ENCODE results near the gene C1orf21. TPM values are rescaled to one million over a fixed set of nuclear protein-coding genes. Genes with fewer than 3 reads are reported as not detected.

The C1orf21 gene
- total RNA-seq, 1 experiment from 2014 or later = 7.5 TPM

GRCh38 chr1:184464757-184465156, 77.9 kb downstream of the C1orf21 start:
- Histone ChIP-seq H3K9me3 (replicated peaks) (no peaks in the 10 kb centered on the region), H3K27me3 (no peaks in the 10 kb centered on the region), H3K4me1 (no peaks in the 10 kb centered on the region), H3K4me3 (no peak overlapping the region), H3K36me3 (no peaks in the 10 kb centered on the region), H3K27ac (no peak overlapping the region)
- no peak for DNase-seq

- no peak for DNase-seq
- H3K36me3 ChIP-seq = no peaks in the 10 kb centered on the region
- no peaks in the 10 kb centered on the region for H3K4me1 ChIP-seq
- no peaks in the 10 kb centered on the region for H3K9me3 ChIP-seq (replicated peaks)
- H3K4me3 ChIP-seq = no peak overlapping the region
- H3K27ac ChIP-seq = no peak overlapping the region
- H3K27me3 ChIP-seq = no peaks in the 10 kb centered on the region
Measured at GRCh38 chr1:184465489-184466146, 78.8 kb downstream of the C1orf21 start.

- no peak for DNase-seq
- Histone ChIP-seq H3K27me3 (no peaks in the 10 kb centered on the region), H3K4me3 (no peak overlapping the region), H3K9me3 (replicated peaks) (no peaks in the 10 kb centered on the region), H3K4me1 (no peaks in the 10 kb centered on the region), H3K36me3 (no peaks in the 10 kb centered on the region), H3K27ac (no peak overlapping the region)
Measured at GRCh38 chr1:184467295-184467694, 80.5 kb downstream of the C1orf21 start.

DNA sequence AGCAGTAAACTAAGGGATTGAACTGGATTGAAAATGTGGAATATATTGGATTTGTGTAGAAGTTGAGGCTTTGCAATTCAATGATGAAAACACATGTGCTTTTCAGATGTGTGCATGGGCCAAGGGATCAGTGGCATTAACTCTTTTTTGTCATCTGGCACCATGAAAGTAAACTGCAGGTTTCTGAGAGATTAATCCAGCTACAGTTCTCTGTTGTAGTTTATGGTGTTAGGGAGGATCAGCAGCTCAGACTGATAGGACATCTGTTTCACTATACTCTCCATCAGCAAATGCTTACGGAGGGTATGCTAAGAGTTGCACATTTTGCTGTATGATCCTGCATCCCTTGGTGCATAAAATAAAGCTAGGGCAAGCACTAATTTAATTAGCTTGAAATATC, 82.6 kb downstream of the C1orf21 start:
- no peaks in the 10 kb centered on the region for H3K27me3 ChIP-seq
- no peaks in the 10 kb centered on the region for H3K9me3 ChIP-seq (replicated peaks)

DNA sequence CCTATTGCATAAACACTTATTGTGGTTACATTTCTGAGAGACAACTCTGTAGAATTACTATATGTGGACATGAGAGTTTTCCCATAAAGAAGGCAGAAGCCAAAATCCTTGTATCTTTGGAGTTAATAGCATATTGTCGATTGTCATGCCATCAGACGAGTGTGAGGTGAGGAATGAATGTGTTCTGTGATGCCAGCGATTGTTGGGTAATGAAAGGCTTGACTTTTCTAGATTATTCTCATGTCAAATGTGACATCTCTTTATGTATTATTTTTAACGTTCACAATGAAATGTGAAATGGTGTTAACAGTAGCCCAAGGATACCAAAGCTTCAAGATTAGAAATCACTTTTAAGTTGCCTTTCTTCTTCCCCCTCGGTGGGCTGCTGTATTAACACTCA, 84.9 kb downstream of the C1orf21 start:
- Histone ChIP-seq H3K27ac (no peak overlapping the region), H3K9me3 (replicated peaks) (no peaks in the 10 kb centered on the region), H3K4me1 (no peaks in the 10 kb centered on the region), H3K4me3 (no peak overlapping the region), H3K27me3 (no peaks in the 10 kb centered on the region), H3K36me3 (no peaks in the 10 kb centered on the region)
- DNase-seq = no peak

More for the DNA sequence above, 82.6 kb downstream of the C1orf21 start:
- Histone ChIP-seq H3K27ac (no peak overlapping the region), H3K36me3 (no peaks in the 10 kb centered on the region), H3K4me1 (no peaks in the 10 kb centered on the region), H3K4me3 (no peak overlapping the region)
- DNase-seq = no peak

DNA sequence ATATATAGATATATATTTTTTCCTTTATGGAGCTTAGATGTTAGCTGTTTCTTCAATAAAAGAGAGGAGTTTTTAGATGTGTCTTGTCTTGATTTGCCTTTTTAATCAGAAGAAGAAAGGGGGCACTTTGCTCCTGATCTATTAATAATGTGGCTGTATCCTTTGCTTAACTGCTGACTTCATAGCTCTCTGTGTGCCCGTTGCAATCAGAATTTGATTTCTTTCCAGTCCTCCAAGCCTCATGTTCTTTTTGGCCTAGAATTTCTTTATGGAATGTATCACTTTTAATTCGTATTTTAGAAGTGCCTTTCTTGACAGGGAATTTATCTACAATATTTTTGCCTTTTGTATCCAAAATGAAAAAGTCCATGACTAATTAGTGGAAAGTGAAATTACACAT, 85.3 kb downstream of the C1orf21 start:
- no peak for DNase-seq
- Histone ChIP-seq H3K4me3 (no peak overlapping the region), H3K27ac (no peak overlapping the region), H3K9me3 (replicated peaks) (no peaks in the 10 kb centered on the region), H3K4me1 (no peaks in the 10 kb centered on the region), H3K27me3 (no peaks in the 10 kb centered on the region), H3K36me3 (no peaks in the 10 kb centered on the region)

- DNase-seq = no peak
- Histone ChIP-seq H3K27me3 (no peaks in the 10 kb centered on the region), H3K4me3 (no peak overlapping the region), H3K36me3 (no peaks in the 10 kb centered on the region), H3K27ac (no peak overlapping the region), H3K9me3 (replicated peaks) (no peaks in the 10 kb centered on the region), H3K4me1 (no peaks in the 10 kb centered on the region)
Measured at GRCh38 chr1:184473176-184473966, 86.5 kb downstream of the C1orf21 start.

- Histone ChIP-seq H3K9me3 (replicated peaks) (no peaks in the 10 kb centered on the region), H3K27me3 (no peaks in the 10 kb centered on the region), H3K4me1 (no peaks in the 10 kb centered on the region), H3K36me3 (no peaks in the 10 kb centered on the region), H3K4me3 (no peak overlapping the region), H3K27ac (no peak overlapping the region)
- no peak for DNase-seq
Measured at GRCh38 chr1:184476187-184476586, 89.4 kb downstream of the C1orf21 start.

DNA sequence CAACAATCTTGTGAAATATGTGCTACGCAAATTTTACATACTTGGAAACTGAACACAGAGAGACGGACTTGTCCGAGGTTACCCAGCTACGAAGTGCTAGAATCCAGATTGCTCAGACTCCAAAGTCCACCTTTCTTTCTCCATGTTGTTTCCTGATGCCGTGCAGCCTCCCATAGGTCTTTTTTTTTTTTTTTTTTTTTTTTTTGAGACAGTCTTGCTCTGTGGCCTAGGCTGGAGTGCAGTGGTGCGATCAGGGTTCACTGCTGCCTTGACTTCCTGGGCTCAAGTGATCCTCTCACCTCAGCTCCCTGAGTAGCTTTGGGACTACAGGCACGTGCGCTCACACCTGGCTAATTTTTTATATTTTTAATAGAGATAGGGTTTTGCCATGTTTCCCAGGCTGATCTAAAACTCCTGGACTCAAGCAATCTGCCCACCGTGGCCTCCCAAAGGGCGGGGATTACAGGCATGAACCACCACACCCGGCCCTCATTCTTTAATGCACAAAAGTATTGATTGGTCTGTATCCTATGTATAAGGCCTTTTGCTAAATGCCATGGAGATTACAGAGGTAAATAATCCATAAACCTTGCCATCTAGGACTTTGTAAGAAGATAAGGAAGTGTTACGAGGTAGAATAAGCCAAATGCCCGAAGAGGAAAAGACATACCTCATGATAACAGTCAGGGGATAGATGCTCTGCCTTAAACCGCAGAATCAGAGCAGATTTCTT, 92.8 kb downstream of the C1orf21 start:
- DNase-seq = no peak
- Histone ChIP-seq H3K4me3 (no peak overlapping the region), H3K27ac (no peak overlapping the region), H3K36me3 (no peaks in the 10 kb centered on the region), H3K27me3 (no peaks in the 10 kb centered on the region), H3K4me1 (no peaks in the 10 kb centered on the region), H3K9me3 (replicated peaks) (no peaks in the 10 kb centered on the region)

- no peak overlapping the region for H3K27ac ChIP-seq
- DNase-seq = no peak
- H3K4me1 ChIP-seq = no peaks in the 10 kb centered on the region
- no peaks in the 10 kb centered on the region for H3K9me3 ChIP-seq (replicated peaks)
- H3K36me3 ChIP-seq = no peaks in the 10 kb centered on the region
- no peaks in the 10 kb centered on the region for H3K27me3 ChIP-seq
- no peak overlapping the region for H3K4me3 ChIP-seq
Measured at GRCh38 chr1:184480736-184481135, 93.9 kb downstream of the C1orf21 start.

- Histone ChIP-seq H3K4me3 (no peak overlapping the region), H3K36me3 (no peaks in the 10 kb centered on the region), H3K9me3 (replicated peaks) (no peaks in the 10 kb centered on the region), H3K4me1 (no peaks in the 10 kb centered on the region), H3K27ac (no peak overlapping the region), H3K27me3 (no peaks in the 10 kb centered on the region)
- DNase-seq = no peak
Measured at GRCh38 chr1:184482136-184482535, 95.3 kb downstream of the C1orf21 start.

DNA sequence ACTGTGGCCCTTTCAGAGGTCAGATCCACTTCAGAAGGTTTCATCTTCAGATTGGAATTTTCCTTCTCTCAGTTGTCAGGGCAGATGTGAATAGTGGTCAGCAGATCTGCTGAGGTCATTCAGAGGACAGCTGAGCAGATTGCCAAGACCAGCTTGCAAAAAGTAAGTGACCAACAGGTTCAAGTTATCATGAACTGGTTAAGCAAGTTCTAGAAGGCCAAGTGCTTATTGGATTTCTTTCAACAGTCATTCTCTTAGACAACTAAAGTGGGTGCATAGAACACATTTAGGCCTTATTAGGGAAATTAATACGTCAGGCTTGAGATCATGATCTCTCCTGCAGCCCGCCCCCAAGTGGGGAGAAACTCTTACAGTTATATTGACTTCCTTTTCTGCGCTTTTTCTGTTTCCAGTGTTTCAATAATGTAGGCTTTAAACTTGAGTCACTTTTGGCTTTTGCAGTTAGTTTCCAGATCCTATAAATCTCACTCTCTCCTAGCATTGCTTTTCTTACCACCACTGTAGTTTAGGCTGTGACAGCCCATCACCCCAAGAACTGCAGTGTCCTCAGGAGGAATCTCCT, 96.4 kb downstream of the C1orf21 start:
- Histone ChIP-seq H3K36me3 (no peaks in the 10 kb centered on the region), H3K4me1 (no peaks in the 10 kb centered on the region), H3K4me3 (no peak overlapping the region), H3K27ac (no peak overlapping the region), H3K27me3 (no peaks in the 10 kb centered on the region), H3K9me3 (replicated peaks) (no peaks in the 10 kb centered on the region)
- DNase-seq = peak in 1 of 2 experiments; percentile 3

DNA sequence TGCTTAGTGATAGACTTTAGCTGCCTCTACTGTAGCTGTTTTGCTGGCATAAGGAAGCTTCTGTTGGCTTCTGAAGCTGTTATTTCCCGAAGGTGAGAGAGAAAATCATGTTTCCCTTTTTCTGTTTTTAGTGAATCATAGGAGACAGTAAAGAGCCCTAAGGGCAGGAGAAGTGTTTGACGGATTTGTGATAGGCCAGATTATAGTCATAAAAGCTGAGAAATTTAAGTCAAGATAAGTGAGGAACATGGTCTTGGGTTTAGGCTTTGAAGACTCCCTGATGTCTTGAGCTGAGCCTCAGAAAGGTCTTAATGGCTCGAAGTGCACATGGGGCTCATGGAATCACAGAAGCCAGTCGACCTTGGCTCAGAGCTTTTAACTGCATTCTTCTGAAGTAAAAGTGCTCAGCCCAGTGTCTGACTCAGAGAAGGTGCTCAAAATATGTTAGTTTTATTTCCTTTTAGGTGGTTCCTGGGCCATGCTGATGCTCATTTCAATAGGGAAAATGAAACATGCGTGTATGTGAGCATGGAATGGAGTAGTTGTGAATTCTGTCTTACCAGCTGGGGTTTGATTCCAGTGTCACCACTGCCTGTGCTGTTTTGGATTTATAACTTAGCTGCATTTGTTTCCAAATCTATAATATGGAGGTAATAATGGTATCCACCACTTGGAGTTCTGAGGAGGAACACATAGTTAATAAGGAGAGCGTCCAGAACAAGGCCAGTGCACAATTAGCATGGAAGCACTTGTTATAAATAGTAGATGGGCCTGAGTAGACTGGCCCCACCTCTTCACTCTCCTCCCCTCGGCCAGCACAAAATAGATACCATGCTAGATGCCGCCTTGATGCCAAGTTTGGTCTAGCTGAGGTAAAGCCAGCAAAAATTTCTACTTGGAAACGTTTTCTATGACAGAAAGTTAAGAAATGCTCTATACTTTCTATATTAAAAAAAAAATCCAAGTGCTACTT, 99.2 kb downstream of the C1orf21 start:
- no peak overlapping the region for H3K4me3 ChIP-seq
- H3K27ac ChIP-seq = no peak overlapping the region
- no peaks in the 10 kb centered on the region for H3K4me1 ChIP-seq
- no peak for DNase-seq
- H3K27me3 ChIP-seq = no peaks in the 10 kb centered on the region
- H3K36me3 ChIP-seq = no peaks in the 10 kb centered on the region
- H3K9me3 ChIP-seq (replicated peaks) = no peaks in the 10 kb centered on the region

Measured in SJCRH30 (cell line).